ENCODE results near the gene NAA20. TPM values are rescaled to one million over a fixed set of nuclear protein-coding genes. Genes with fewer than 3 reads are reported as not detected.

The NAA20 gene
- total RNA-seq, 2 donors from 2014 or later, result 45.3 to 48.4 TPM

DNA sequence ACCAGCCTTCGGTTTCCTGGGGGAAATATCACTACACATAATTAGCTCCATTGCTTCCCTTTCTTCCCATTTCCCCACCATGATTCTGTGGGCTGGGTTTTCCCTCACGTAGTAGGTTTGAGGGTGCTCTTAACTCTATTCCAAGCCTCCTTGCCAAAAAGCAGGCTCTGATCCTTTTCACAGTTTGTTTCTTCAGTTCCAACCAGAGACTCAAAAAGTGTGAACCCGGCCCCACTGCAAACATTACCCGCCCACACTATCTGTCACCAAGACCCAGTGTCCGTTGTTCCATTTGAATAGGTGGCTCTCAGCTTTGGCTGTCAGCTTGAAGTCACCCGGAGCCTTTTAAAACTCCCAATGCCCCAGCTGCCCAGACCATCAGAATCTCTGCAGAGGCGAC lies 11.8 kb upstream of the NAA20 start:
- intact Hi-C loops (cut with DNase I), result no loop called here
- no peak for DNase-seq (ENCODE audit: low spot score)

- no peak for DNase-seq (ENCODE audit: low spot score)
- intact Hi-C loops (cut with DNase I), result no loop called here
Observed at GRCh38 chr20:20009784-20010253, 7.3 kb upstream of the NAA20 start.

GRCh38 chr20:20010639-20011500 lies 6.3 kb upstream of the NAA20 start:
- intact Hi-C loops (cut with DNase I), result no loop called here
- DNase-seq (ENCODE audit: low spot score), result no peak

GRCh38 chr20:20012541-20012940 lies 4.6 kb upstream of the NAA20 start:
- intact Hi-C loops (cut with DNase I), result no loop called here
- DNase-seq (ENCODE audit: low spot score), result no peak

GRCh38 chr20:20014659-20015058 lies 2.5 kb upstream of the NAA20 start:
- intact Hi-C loops (cut with DNase I), result no loop called here

DNA sequence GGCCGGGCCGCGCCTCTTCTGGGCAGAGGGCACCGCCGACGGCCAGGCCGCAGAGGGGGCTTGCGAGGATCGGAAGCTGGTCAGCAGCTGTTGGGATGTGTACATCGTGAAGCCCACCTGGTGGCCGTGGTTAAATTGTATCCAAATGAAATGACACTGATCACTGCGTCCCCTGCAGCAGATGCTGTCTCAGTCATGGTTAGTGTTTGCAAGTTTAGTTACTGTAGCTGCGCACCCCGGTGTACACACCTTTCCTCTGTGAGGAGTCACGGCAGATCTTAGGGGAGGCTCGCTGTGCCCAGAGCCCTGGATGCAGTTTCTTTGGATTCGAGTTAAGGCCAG lies 653 bp downstream of the NAA20 start:
- no peak for DNase-seq (ENCODE audit: low spot score)
- intact Hi-C loops (cut with DNase I), result no loop called here

More at GRCh38 chr20:20014659-20015058, 2.5 kb upstream of the NAA20 start:
- DNase-seq (ENCODE audit: low spot score), result no peak

DNA sequence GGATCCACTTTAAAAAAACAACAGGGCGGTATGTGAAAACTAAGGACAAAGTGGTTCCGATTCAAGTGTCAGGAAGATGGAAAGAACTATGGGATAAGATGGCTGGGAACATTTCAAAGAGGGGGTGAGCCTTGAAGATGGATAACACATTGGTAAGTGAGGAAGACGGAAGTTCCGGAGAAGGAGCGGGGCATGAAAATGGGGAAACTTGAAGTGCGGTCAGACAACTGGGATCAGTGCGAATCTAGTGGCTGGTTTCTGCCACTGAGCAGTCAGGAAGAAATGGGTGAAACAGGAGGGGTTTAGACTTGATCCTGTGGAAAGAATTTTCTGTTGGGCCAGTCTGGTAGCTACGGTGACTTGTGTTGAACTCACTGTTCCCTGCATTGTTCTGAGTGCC lies 1.2 kb downstream of the NAA20 start:
- intact Hi-C loops (cut with DNase I), result no loop called here

GRCh38 chr20:20019123-20019522 lies 2.0 kb downstream of the NAA20 start:
- intact Hi-C loops (cut with DNase I), result no loop called here
- no peak for DNase-seq (ENCODE audit: low spot score)

More for the DNA sequence above, 1.2 kb downstream of the NAA20 start:
- DNase-seq (ENCODE audit: low spot score), result no peak

GRCh38 chr20:20020908-20021307 lies 3.7 kb downstream of the NAA20 start:
- no peak for DNase-seq (ENCODE audit: low spot score)

GRCh38 chr20:20021835-20022234 lies 4.7 kb downstream of the NAA20 start:
- no peak for DNase-seq (ENCODE audit: low spot score)
- intact Hi-C loops (cut with DNase I), result loop anchor here in 1 of 2 donors (5.0 kb wide), 1 partner anchor 800 kb away; no protein-coding TSS in a partner anchor

More at GRCh38 chr20:20020908-20021307, 3.7 kb downstream of the NAA20 start:
- intact Hi-C loops (cut with DNase I), result loop anchor here in 1 of 2 donors (5.0 kb wide), 1 partner anchor 799 kb away; no protein-coding TSS in a partner anchor

DNA sequence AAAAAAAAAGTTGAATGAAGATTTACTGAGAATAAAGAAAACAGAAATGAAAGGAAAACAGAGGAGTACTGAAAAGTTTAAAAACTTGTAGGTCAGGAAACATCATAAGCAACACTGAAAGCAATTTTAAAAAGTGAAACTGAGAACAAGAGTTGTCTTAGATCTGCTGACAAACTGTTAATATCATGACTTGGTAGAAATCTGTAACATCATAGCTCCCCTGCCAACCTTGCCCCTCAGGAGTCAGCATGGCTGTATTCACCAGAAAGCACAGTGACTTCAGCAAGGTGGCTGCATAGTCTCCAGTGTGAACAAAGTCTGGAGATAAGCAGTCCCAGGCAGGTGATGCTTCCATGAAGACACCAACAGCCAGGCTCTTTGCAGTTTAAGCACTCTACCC lies 5.3 kb downstream of the NAA20 start:
- intact Hi-C loops (cut with DNase I), result loop anchor here in 1 of 2 donors (5.0 kb wide), 1 partner anchor 800 kb away; no protein-coding TSS in a partner anchor
- DNase-seq (ENCODE audit: low spot score), result no peak

- no peak for DNase-seq (ENCODE audit: low spot score)
- intact Hi-C loops (cut with DNase I), result loop anchor here in 1 of 2 donors (5.0 kb wide), 1 partner anchor 801 kb away; no protein-coding TSS in a partner anchor
Observed at GRCh38 chr20:20023395-20023794, 6.2 kb downstream of the NAA20 start.

GRCh38 chr20:20024942-20025341 lies 7.8 kb downstream of the NAA20 start:
- DNase-seq (ENCODE audit: low spot score), result no peak
- intact Hi-C loops (cut with DNase I), result loop anchor here in 1 of 2 donors (5.0 kb wide), 1 partner anchor 803 kb away; no protein-coding TSS in a partner anchor

GRCh38 chr20:20027284-20027683 lies 10.1 kb downstream of the NAA20 start:
- intact Hi-C loops (cut with DNase I), result no loop called here
- DNase-seq (ENCODE audit: low spot score), result no peak

DNA sequence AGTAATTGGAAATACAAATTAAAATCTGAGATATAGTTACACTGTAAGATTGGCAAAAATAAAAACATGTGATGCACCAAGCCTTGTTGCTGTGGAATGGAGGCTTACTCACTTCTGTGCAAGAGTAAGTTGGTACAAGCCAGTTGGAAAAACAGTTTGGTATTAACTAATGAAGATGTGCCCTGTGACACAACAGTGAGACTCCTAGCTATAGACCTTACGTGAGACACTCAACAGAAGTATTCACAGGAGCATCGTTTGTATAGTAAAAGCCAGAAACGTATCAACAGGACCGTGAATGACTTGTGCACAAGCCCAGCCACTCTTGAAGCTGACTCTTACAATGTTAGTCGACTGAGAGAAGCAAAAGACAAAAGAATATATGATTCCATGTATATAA lies 14.6 kb downstream of the NAA20 start:
- no peak for DNase-seq (ENCODE audit: low spot score)
- intact Hi-C loops (cut with DNase I), result no loop called here

- intact Hi-C loops (cut with DNase I), result no loop called here
- DNase-seq (ENCODE audit: low spot score), result no peak
Observed at GRCh38 chr20:20034486-20034885, 17.3 kb downstream of the NAA20 start.

GRCh38 chr20:20036756-20037155 lies 19.6 kb downstream of the NAA20 start:
- intact Hi-C loops (cut with DNase I), result no loop called here
- DNase-seq (ENCODE audit: low spot score), result no peak

- no peak for DNase-seq (ENCODE audit: low spot score)
- intact Hi-C loops (cut with DNase I), result no loop called here
Observed at GRCh38 chr20:20037960-20038359, 20.8 kb downstream of the NAA20 start.

DNA sequence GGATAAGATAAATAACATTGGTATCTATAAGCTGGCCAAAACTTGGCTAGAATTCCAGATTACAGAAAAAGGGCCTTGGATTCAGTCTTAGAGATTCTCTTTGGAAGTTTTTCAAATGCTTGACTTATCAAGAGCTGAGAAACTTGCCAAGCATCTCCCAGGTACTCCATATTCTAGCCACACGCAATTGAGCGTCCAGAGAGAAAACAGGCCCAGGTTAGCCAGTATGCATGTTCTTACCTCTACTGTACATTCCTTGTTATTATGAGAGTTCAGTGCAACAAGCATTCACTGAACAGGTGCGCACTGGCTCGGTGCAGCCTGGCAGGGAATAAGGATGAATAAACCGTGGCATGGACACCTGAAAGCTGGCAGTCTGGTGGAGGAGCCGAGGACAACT lies 21.4 kb downstream of the NAA20 start:
- intact Hi-C loops (cut with DNase I), result no loop called here

DNA sequence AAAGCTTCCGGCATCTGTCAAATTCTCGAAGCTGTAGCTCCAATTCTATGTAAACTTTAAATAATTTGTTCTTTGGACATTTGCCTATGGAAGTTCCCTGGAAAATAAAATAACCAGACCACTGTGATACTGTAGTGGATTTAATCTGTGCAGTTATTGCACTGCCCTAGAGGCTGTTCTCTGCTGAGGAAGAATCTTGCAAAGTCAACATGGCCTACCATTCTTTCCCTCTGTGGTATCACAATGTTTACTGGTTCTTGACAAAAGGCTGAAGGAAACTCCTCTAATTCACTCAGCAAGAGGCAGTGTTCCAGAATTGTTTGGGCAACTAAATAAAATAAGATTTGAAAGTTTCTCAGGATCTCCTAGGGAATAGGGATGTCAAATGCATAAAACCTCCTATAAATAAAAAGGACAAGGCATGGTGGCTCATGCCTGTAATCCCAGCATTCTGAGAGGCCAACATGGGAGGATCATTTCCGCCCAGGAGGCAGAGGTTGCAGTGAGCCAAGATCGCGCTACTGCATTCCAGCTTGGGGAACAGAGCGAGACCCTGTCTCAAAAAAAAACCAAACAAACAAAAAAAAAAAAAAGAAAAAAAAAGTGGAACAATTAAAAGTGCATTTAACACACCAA lies 22.7 kb downstream of the NAA20 start:
- intact Hi-C loops (cut with DNase I), result no loop called here
- DNase-seq (ENCODE audit: low spot score), result no peak

More for the DNA sequence above, 21.4 kb downstream of the NAA20 start:
- no peak for DNase-seq (ENCODE audit: low spot score)

Data from posterior vena cava (tissue), 2 donors.